IMR-90 (cell line): ENCODE measurements around the gene BCAS1. TPM values are rescaled to one million over a fixed set of nuclear protein-coding genes. Genes with fewer than 3 reads are reported as not detected.

Source experiments
- ATAC-seq: fragments of 200-7000 bp; cut with Tn5 transposase; 2 replicates; pipeline ENCODE4 v1.9.1; 2020; ENCODE audit warnings: low read depth, mild to moderate bottlenecking, moderate library complexity
- BruUV-seq: library from RNA; stranded (reverse); fragments of 400-500 nt; replicated peaks from 2 replicates; lab custom pipeline; 2021; lab: Mats Ljungman, UMichigan
- CTCF ChIA-PET: fragments of 300-600 bp; formaldehyde crosslinking; extraction: SDS; loops from one replicate; lab custom pipeline; 2021; ENCODE audit warnings: antibody characterized with exemption; lab: Yijun Ruan, JAX
- POLR2A ChIA-PET: fragments of 300-600 bp; sonication (Branson Sonifier 250); formaldehyde crosslinking; loops from one replicate; lab custom pipeline; 2022; ENCODE audit warnings: antibody characterized with exemption; ENCODE audit not compliant: unreplicated experiment; lab: Charles Lee
- DNase-seq: peaks from one replicate; pipeline ENCODE4 v3.0.0; 2013
- H2AFZ ChIP-seq: replicated peaks from 2 replicates; pipeline ENCODE3; 2013; ENCODE audit warnings: low read length, mild to moderate bottlenecking; ENCODE audit not compliant: poor library complexity
- H2AK5ac ChIP-seq: 2 replicates; pipeline ENCODE4 v1.6.1; 2013; ENCODE audit warnings: low read depth, low read length, inconsistent platforms
- H2AK9ac ChIP-seq: replicated peaks from 2 replicates; pipeline ENCODE3; 2013; ENCODE audit warnings: mild to moderate bottlenecking, low read depth, low read length, moderate library complexity; ENCODE audit not compliant: poor library complexity
- H2BK120ac ChIP-seq: 2 replicates; pipeline ENCODE4 v1.6.1; 2013; ENCODE audit warnings: low read depth, low read length, inconsistent platforms
- H2BK15ac ChIP-seq: 3 replicates; pipeline ENCODE4 v1.6.1; 2013; ENCODE audit warnings: low read depth, low read length, inconsistent platforms
- H2BK20ac ChIP-seq: 2 replicates; pipeline ENCODE4 v1.6.1; 2013; ENCODE audit warnings: low read depth, mild to moderate bottlenecking, inconsistent platforms, low read length, moderate library complexity
- H2BK5ac ChIP-seq: 2 replicates; pipeline ENCODE4 v1.6.1; 2013; ENCODE audit warnings: mild to moderate bottlenecking, low read depth, low read length, inconsistent platforms; ENCODE audit not compliant: poor library complexity, severe bottlenecking
- H3K14ac ChIP-seq: replicated peaks from 2 replicates; pipeline ENCODE4 v1.6.1; 2013; ENCODE audit warnings: low read depth, low read length, inconsistent platforms
- H3K18ac ChIP-seq: 2 replicates; pipeline ENCODE4 v1.6.1; 2013; ENCODE audit warnings: low read depth, low read length, control low read depth
- H3K23ac ChIP-seq: 2 replicates; pipeline ENCODE4 v1.6.1; 2013; ENCODE audit warnings: low read depth, low read length, inconsistent platforms
- H3K27ac ChIP-seq: 2 replicates; pipeline ENCODE4 v1.5.1; 2013; ENCODE audit warnings: mild to moderate bottlenecking, control low read depth, low read length; ENCODE audit not compliant: insufficient read depth
- H3K27me3 ChIP-seq: 2 replicates; pipeline ENCODE4 v1.6.1; 2013; ENCODE audit warnings: low read length; ENCODE audit not compliant: control insufficient read depth, insufficient read depth
- H3K36me3 ChIP-seq: 2 replicates; pipeline ENCODE4 v1.6.1; 2013; ENCODE audit warnings: low read length, mixed read lengths; ENCODE audit not compliant: control insufficient read depth, insufficient read depth
- H3K4ac ChIP-seq: 2 replicates; pipeline ENCODE4 v1.6.1; 2013; ENCODE audit warnings: low read depth, low read length, inconsistent platforms
- H3K4me1 ChIP-seq: 2 replicates; pipeline ENCODE4 v1.6.1; 2013; ENCODE audit warnings: low read length, mixed read lengths; ENCODE audit not compliant: control insufficient read depth, insufficient read depth
- H3K4me2 ChIP-seq: 2 replicates; pipeline ENCODE4 v1.6.1; 2013; ENCODE audit warnings: low read depth, mild to moderate bottlenecking, control low read depth, low read length, moderate library complexity
- H3K4me3 ChIP-seq: 2 replicates; pipeline ENCODE4 v1.5.1; 2013; ENCODE audit warnings: low read depth, mild to moderate bottlenecking, control low read depth, low read length, moderate library complexity; ENCODE audit not compliant: insufficient read depth
- H3K56ac ChIP-seq: 2 replicates; pipeline ENCODE4 v1.6.1; 2013; ENCODE audit warnings: low read length, inconsistent platforms; ENCODE audit not compliant: insufficient read depth; ENCODE audit errors: extremely low read depth
- H3K79me1 ChIP-seq, 2 experiments: 2 replicates each; pipeline ENCODE4 v1.6.1; 2013; ENCODE audit warnings: low read length in 2 of 2, inconsistent platforms in 1 of 2, low read depth in 1 of 2
- H3K9ac ChIP-seq: 2 replicates; pipeline ENCODE4 v1.6.1; 2013; ENCODE audit warnings: low read depth, low read length, control low read depth
- H3K9me1 ChIP-seq: 2 replicates; pipeline ENCODE4 v1.6.1; 2013; ENCODE audit warnings: low read length, inconsistent platforms; ENCODE audit not compliant: insufficient read depth
- H3K9me3 ChIP-seq: 2 replicates; pipeline ENCODE4 v1.6.1; 2013; ENCODE audit warnings: low read length; ENCODE audit not compliant: control insufficient read depth, insufficient read depth
- H4K20me1 ChIP-seq: 2 replicates; pipeline ENCODE4 v1.6.1; 2013; ENCODE audit warnings: low read length, inconsistent platforms; ENCODE audit not compliant: insufficient read depth
- H4K5ac ChIP-seq: 2 replicates; pipeline ENCODE4 v1.6.1; 2013; ENCODE audit warnings: mild to moderate bottlenecking, low read depth, low read length, control low read depth
- H4K8ac ChIP-seq, 2 experiments: 2 replicates each; pipeline ENCODE4 v1.6.1; 2013; ENCODE audit warnings: low read depth in 2 of 2, low read length in 2 of 2, control low read depth in 1 of 2, inconsistent platforms in 1 of 2
- H4K91ac ChIP-seq: 2 replicates; pipeline ENCODE4 v1.6.1; 2013; ENCODE audit warnings: low read depth, low read length, inconsistent platforms; ENCODE audit not compliant: insufficient read depth
- BHLHE40 ChIP-seq: fragments of 150-350 bp; IDR thresholded peaks from 2 replicates; pipeline ENCODE4 v1.6.1; 2016; ENCODE audit warnings: mild to moderate bottlenecking, low read depth, low read length
- CEBPB ChIP-seq: IDR thresholded peaks from 2 replicates; pipeline ENCODE4 v1.6.1; 2012; ENCODE audit warnings: low read depth, low read length, improper control_type of control experiment
- CHD1 ChIP-seq: IDR thresholded peaks from 2 replicates; pipeline ENCODE4 v1.6.1; 2012; ENCODE audit warnings: low read depth, low read length, improper control_type of control experiment
- CTCF ChIP-seq: conservative IDR thresholded peaks from 2 replicates; pipeline ENCODE4 v1.5.1; 2012; ENCODE audit warnings: mild to moderate bottlenecking, low read depth, low read length, improper control_type of control experiment
- ELK1 ChIP-seq: fragments of 150-350 bp; IDR thresholded peaks from 2 replicates; pipeline ENCODE4 v1.6.1; 2016; ENCODE audit warnings: low read depth, mild to moderate bottlenecking, low read length, moderate library complexity, borderline replicate concordance
- FOS ChIP-seq: fragments of 150-350 bp; IDR thresholded peaks from 2 replicates; pipeline ENCODE4 v1.6.1; 2016; ENCODE audit warnings: low read depth, low read length
- MAFK ChIP-seq: IDR thresholded peaks from 2 replicates; pipeline ENCODE4 v1.6.1; 2012; ENCODE audit warnings: low read depth, low read length, improper control_type of control experiment
- MAZ ChIP-seq: IDR thresholded peaks from 2 replicates; pipeline ENCODE4 v1.6.1; 2012; ENCODE audit warnings: low read depth, mild to moderate bottlenecking, low read length, improper control_type of control experiment, moderate library complexity, borderline replicate concordance
- MXI1 ChIP-seq: IDR thresholded peaks from 2 replicates; pipeline ENCODE4 v1.6.1; 2012; ENCODE audit warnings: low read depth, mild to moderate bottlenecking, low read length, moderate library complexity, borderline replicate concordance
- NFE2L2 ChIP-seq: fragments of 150-350 bp; IDR thresholded peaks from 2 replicates; pipeline ENCODE4 v1.6.1; 2016; ENCODE audit warnings: low read depth, mild to moderate bottlenecking, low read length
- POLR2A ChIP-seq: IDR thresholded peaks from 2 replicates; pipeline ENCODE4 v1.6.1; 2012; ENCODE audit warnings: mild to moderate bottlenecking, low read depth, low read length
- RAD21 ChIP-seq: IDR thresholded peaks from 2 replicates; pipeline ENCODE4 v1.6.1; 2012; ENCODE audit warnings: low read length, improper control_type of control experiment
- RCOR1 ChIP-seq: IDR thresholded peaks from 2 replicates; pipeline ENCODE4 v1.6.1; 2012; ENCODE audit warnings: mild to moderate bottlenecking, low read length, improper control_type of control experiment; ENCODE audit not compliant: insufficient replicate concordance
- RFX5 ChIP-seq: IDR thresholded peaks from 2 replicates; pipeline ENCODE4 v1.8.0; 2012; ENCODE audit warnings: low read depth, mild to moderate bottlenecking, low read length, moderate library complexity
- SMC3 ChIP-seq: fragments of 150-350 bp; IDR thresholded peaks from 2 replicates; pipeline ENCODE4 v1.6.1; 2016; ENCODE audit warnings: low read depth, mild to moderate bottlenecking, antibody characterized with exemption, low read length, moderate library complexity
- USF2 ChIP-seq: fragments of 150-350 bp; IDR thresholded peaks from 2 replicates; pipeline ENCODE4 v1.6.1; 2017; ENCODE audit warnings: mild to moderate bottlenecking, antibody characterized with exemption, low read length, low read depth
- WGBS, 2 experiments: methylation state at CpG; one replicate each; pipeline versions ENCODE4 v1.1.5 to v1.1.7; 2013; ENCODE audit warnings: missing lambda C conversion rate in 2 of 2; ENCODE audit not compliant: insufficient read length in 1 of 2; ENCODE audit errors: extremely low coverage in 2 of 2; 5-methylcytosine and 5-hydroxymethylcytosine counted together
- dilution Hi-C: fragments of 300-500 bp; cut with HindIII; formaldehyde crosslinking; loops from one replicate; pipeline ENCODE4 v1.14.3; 2018; ENCODE audit warnings: low sequenced_read_pairs; ENCODE audit not compliant: unreplicated experiment
- in situ Hi-C: fragments of 300-500 bp; cut with MboI; formaldehyde crosslinking; loops from 3 replicates; pipeline ENCODE4 v1.14.3; 2019; ENCODE audit warnings: low sequenced_read_pairs, inconsistent platforms, mixed read lengths
- intact Hi-C: fragments of 100-400 bp; cut with micrococcal nuclease; formaldehyde crosslinking; loops from 2 replicates; pipeline ENCODE4 v1.10.0; 2022
- polyA plus RNA-seq, 3 experiments: library from polyadenylated mRNA; depleted of rRNA; stranded (reverse); fragments of >200 nt; gene quantifications; 2 replicates each; pipeline ENCODE4 v1.2.3, GENCODE V29; 2012; ENCODE audit warnings: low replicate concordance in 1 of 3
- total RNA-seq: library from RNA; depleted of rRNA; stranded (reverse); fragments of >200 nt; gene quantifications from 2 replicates; pipeline ENCODE4 v1.2.3, GENCODE V29; 2012

Gene BCAS1
- total and polyA plus RNA-seq, 2 of the 4 experiments (the other 2 are of a cell fraction): under 0.01 TPM; not detected in 1

- Histone ChIP-seq H2AK5ac (no peak overlapping the region), H2AK9ac (no peak overlapping the region), H3K4me1 (no peaks in the 10 kb centered on the region), H3K36me3 (no peaks in the 10 kb centered on the region), H3K79me1 (no peaks in the 10 kb centered on the region), H3K56ac (no peak overlapping the region), H3K23ac (no peak overlapping the region), H3K27ac (no peak overlapping the region), H3K9ac (no peak overlapping the region), H3K4me2 (no peak overlapping the region), H4K91ac (no peak overlapping the region), H2BK20ac (no peak overlapping the region), H3K9me1 (no peaks in the 10 kb centered on the region), H3K4ac (no peak overlapping the region), H3K27me3 (peaks cover 9% of the 10 kb centered on the region), H4K8ac (no peak overlapping the region), H2BK5ac (no peak overlapping the region), H2AFZ (no peak overlapping the region), H4K20me1 (no peaks in the 10 kb centered on the region), H3K18ac (no peak overlapping the region), H2BK120ac (no peak overlapping the region), H4K5ac (no peak overlapping the region), H2BK15ac (no peak overlapping the region), H3K9me3 (no peaks in the 10 kb centered on the region), H3K14ac (no peak overlapping the region), H3K4me3 (no peak overlapping the region)
- no peak for ATAC-seq
- no TSS peak for BruUV-seq
- dilution Hi-C loops: loop anchor here (25.0 kb wide), 1 partner anchor 96 kb away; no protein-coding TSS in a partner anchor
- POLR2A ChIA-PET: no interaction called here
- intact Hi-C loops: no loop called here
- CTCF ChIA-PET: interaction anchor here (0.8 to 2.3 kb wide), 3 partner anchors 12 to 544 kb away, joined by 3 to 14 read pairs (median 5); no protein-coding TSS in a partner anchor
- DNase-seq: no peak
- TF ChIP-seq USF2 (no peak), ELK1 (no peak), CEBPB (no peak), SMC3 (no peak), CHD1 (no peak), FOS (no peak), POLR2A (no peak), MAZ (no peak), RAD21 (no peak), RFX5 (no peak), MAFK (no peak), BHLHE40 (no peak), RCOR1 (no peak), CTCF (no peak), NFE2L2 (no peak), MXI1 (no peak)
- in situ Hi-C loops: loop anchor here (25.0 kb wide), 1 partner anchor 104 kb away; no protein-coding TSS in a partner anchor
- no CpG with 5 or more reads among the region's 6 CpGs for WGBS, 2 experiments
Observed at GRCh38 chr20:54091120-54091480, 20.7 kb upstream of the BCAS1 start.
